Measurements from ENCODE around the gene CIDEA.

DNA sequence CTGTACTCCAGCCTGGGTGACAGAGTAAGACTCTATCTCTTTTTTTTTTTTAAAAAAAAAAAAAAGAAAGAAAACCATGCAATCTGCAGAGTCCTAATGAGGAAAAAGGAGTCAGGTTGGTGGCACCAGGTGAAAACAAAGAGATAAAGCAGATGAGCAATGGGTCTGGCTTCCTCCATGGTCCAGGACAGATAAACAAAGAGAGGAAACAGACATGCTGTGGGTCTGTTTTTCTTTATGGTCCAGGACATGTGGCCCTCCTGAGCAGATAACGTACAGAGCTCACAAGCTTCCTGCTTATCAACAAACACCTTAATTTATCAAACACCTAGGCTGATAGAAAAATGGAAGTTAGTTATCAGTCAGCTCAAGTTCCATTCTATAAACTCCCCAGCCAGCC is 29.5 kb downstream of the CIDEA start:
- TF ChIP-seq, protein P1, sequence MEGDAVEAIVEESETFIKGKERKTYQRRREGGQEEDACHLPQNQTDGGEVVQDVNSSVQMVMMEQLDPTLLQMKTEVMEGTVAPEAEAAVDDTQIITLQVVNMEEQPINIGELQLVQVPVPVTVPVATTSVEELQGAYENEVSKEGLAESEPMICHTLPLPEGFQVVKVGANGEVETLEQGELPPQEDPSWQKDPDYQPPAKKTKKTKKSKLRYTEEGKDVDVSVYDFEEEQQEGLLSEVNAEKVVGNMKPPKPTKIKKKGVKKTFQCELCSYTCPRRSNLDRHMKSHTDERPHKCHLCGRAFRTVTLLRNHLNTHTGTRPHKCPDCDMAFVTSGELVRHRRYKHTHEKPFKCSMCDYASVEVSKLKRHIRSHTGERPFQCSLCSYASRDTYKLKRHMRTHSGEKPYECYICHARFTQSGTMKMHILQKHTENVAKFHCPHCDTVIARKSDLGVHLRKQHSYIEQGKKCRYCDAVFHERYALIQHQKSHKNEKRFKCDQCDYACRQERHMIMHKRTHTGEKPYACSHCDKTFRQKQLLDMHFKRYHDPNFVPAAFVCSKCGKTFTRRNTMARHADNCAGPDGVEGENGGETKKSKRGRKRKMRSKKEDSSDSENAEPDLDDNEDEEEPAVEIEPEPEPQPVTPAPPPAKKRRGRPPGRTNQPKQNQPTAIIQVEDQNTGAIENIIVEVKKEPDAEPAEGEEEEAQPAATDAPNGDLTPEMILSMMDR (IDR thresholded peaks at IDR 0.05), result no peak
- TF ChIP-seq POLR2A (IDR thresholded peaks at IDR 0.05), result no peak

All from testis (tissue), 2 donors.